CD4-positive, alpha-beta T cell treated with Interleukin-6 for 4 hours (primary cell): ENCODE results near the gene PPP1R1C.

Experiments
- DNase-seq: peaks from one replicate; pipeline ENCODE4 v3.0.0-alpha.2; 2020; ENCODE audit warnings: mixed read lengths

The PPP1R1C gene

GRCh38 chr2:182066400-182067087 is 80.9 kb downstream of the PPP1R1C start:
- no peak for DNase-seq

GRCh38 chr2:182067393-182067792 is 81.7 kb downstream of the PPP1R1C start:
- no peak for DNase-seq

GRCh38 chr2:182068811-182069210 is 83.2 kb downstream of the PPP1R1C start:
- no peak for DNase-seq

- no peak for DNase-seq
Observed at GRCh38 chr2:182069416-182069815, 83.8 kb downstream of the PPP1R1C start.

GRCh38 chr2:182069908-182070307 is 84.3 kb downstream of the PPP1R1C start:
- DNase-seq: no peak

- DNase-seq: no peak
Observed at GRCh38 chr2:182070736-182071135, 85.1 kb downstream of the PPP1R1C start.

- no peak for DNase-seq
Observed at GRCh38 chr2:182072861-182073260, 87.2 kb downstream of the PPP1R1C start.

- no peak for DNase-seq
Observed at GRCh38 chr2:182073613-182074012, 88.0 kb downstream of the PPP1R1C start.

GRCh38 chr2:182077023-182077422 is 91.4 kb downstream of the PPP1R1C start:
- DNase-seq: no peak

GRCh38 chr2:182077448-182078142 is 91.9 kb downstream of the PPP1R1C start:
- no peak for DNase-seq

- DNase-seq: no peak
Observed at GRCh38 chr2:182078988-182079602, 93.4 kb downstream of the PPP1R1C start.

GRCh38 chr2:182080493-182080892 is 94.8 kb downstream of the PPP1R1C start:
- no peak for DNase-seq

- no peak for DNase-seq
Observed at GRCh38 chr2:182081602-182082260, 96.1 kb downstream of the PPP1R1C start.

- DNase-seq: no peak
Observed at GRCh38 chr2:182088681-182089320, 103.1 kb downstream of the PPP1R1C start.

- DNase-seq: no peak
Observed at GRCh38 chr2:182090486-182090885, 104.8 kb downstream of the PPP1R1C start.

GRCh38 chr2:182097571-182098164 is 112.0 kb downstream of the PPP1R1C start:
- no peak for DNase-seq

- DNase-seq: no peak
Observed at GRCh38 chr2:182098648-182099047, 113.0 kb downstream of the PPP1R1C start.

GRCh38 chr2:182101263-182101662 is 115.6 kb downstream of the PPP1R1C start:
- DNase-seq: no peak

- no peak for DNase-seq
Observed at GRCh38 chr2:182103526-182103925, 117.9 kb downstream of the PPP1R1C start.

GRCh38 chr2:182110347-182110746 is 124.7 kb downstream of the PPP1R1C start:
- no peak for DNase-seq

- no peak for DNase-seq
Observed at GRCh38 chr2:182113334-182113733, 127.7 kb downstream of the PPP1R1C start.

GRCh38 chr2:182115258-182115657 is 129.6 kb downstream of the PPP1R1C start:
- no peak for DNase-seq

- no peak for DNase-seq
Observed at GRCh38 chr2:182116774-182117173, 131.1 kb downstream of the PPP1R1C start.
